PC-9 (cell line): Measurements from ENCODE around the gene PPM1H.

ENCODE experiments used
- CTCF ChIP-seq: fragments of 200-600 bp; sonication (generic); conservative IDR thresholded peaks from 2 replicates; pipeline ENCODE4 v1.6.1; 2017; ENCODE audit warnings: mixed run types, antibody characterized with exemption, mild to moderate bottlenecking, moderate library complexity
- EZH2 ChIP-seq: fragments of 200-600 bp; sonication (generic); IDR thresholded peaks from 2 replicates; pipeline ENCODE4 v1.8.0; 2017; ENCODE audit warnings: antibody characterized with exemption, low read depth

- TF ChIP-seq CTCF (no peak), EZH2 (no peak)
Measured at GRCh38 chr12:62761658-62762057, 173.3 kb downstream of the PPM1H start.
